ENCODE results near the gene DPEP2.

Gene DPEP2

GRCh38 chr16:67951485-67951884, 47.8 kb downstream of the DPEP2 start:
- no peak for TF ChIP-seq CTCF (IDR thresholded peaks at IDR 0.05; ENCODE audit: low read length)
- TF ChIP-seq EZH2 (optimal IDR thresholded peaks at IDR 0.05; ENCODE audit: low read depth, low read length): no peak
- no peak for TF ChIP-seq EZH2phosphoT487 (IDR thresholded peaks at IDR 0.05; ENCODE audit: low read length)
- no peaks in the 10 kb centered on the region for H3K36me3 ChIP-seq (replicated peaks; ENCODE audit: insufficient read depth, low read length)

GRCh38 chr16:67950335-67950843, 48.9 kb downstream of the DPEP2 start:
- Histone ChIP-seq H2AFZ (ENCODE audit: low read length) (no peak overlapping the region), H3K79me2 (ENCODE audit: low read length) (no peaks in the 10 kb centered on the region), H3K4me2 (ENCODE audit: low read depth, low read length) (no peak overlapping the region), H3K4me3 (ENCODE audit: low read length) (no peak overlapping the region), H4K20me1 (ENCODE audit: insufficient read depth, low read length) (no peaks in the 10 kb centered on the region), H3K9me3 (replicated peaks; ENCODE audit: insufficient read depth, low read length) (no peaks in the 10 kb centered on the region), H3F3A (ENCODE audit: insufficient read depth, low read length) (no peaks in the 10 kb centered on the region), H3K4me1 (ENCODE audit: low read length) (no peaks in the 10 kb centered on the region), H3K27ac (ENCODE audit: low read length) (no peak overlapping the region), H3K9me2 (replicated peaks; ENCODE audit: insufficient read depth, low read length) (no peaks in the 10 kb centered on the region), H3K9ac (ENCODE audit: low read length) (no peak overlapping the region), H3K36me3 (replicated peaks; ENCODE audit: insufficient read depth, low read length) (no peaks in the 10 kb centered on the region; the same call in 1 of the 2 replicates), H3K27me3 (replicated peaks; ENCODE audit: insufficient read depth, low read length) (no peaks in the 10 kb centered on the region)
- DNase-seq: no peak
- TF ChIP-seq EZH2phosphoT487 (IDR thresholded peaks at IDR 0.05; ENCODE audit: low read length) (no peak), CTCF (IDR thresholded peaks at IDR 0.05; ENCODE audit: low read length) (no peak), EZH2 (optimal IDR thresholded peaks at IDR 0.05; ENCODE audit: low read depth, low read length) (no peak)

More at GRCh38 chr16:67951485-67951884, 47.8 kb downstream of the DPEP2 start:
- Histone ChIP-seq H3K4me2 (ENCODE audit: low read depth, low read length) (no peak overlapping the region), H4K20me1 (ENCODE audit: insufficient read depth, low read length) (no peaks in the 10 kb centered on the region), H3K9ac (ENCODE audit: low read length) (no peak overlapping the region), H3K79me2 (ENCODE audit: low read length) (no peaks in the 10 kb centered on the region), H2AFZ (ENCODE audit: low read length) (no peak overlapping the region), H3K27me3 (replicated peaks; ENCODE audit: insufficient read depth, low read length) (no peaks in the 10 kb centered on the region), H3F3A (ENCODE audit: insufficient read depth, low read length) (no peaks in the 10 kb centered on the region), H3K4me3 (ENCODE audit: low read length) (no peak overlapping the region), H3K9me3 (replicated peaks; ENCODE audit: insufficient read depth, low read length) (no peaks in the 10 kb centered on the region), H3K9me2 (replicated peaks; ENCODE audit: insufficient read depth, low read length) (no peaks in the 10 kb centered on the region), H3K27ac (ENCODE audit: low read length) (no peak overlapping the region), H3K4me1 (ENCODE audit: low read length) (no peaks in the 10 kb centered on the region)
- DNase-seq: no peak

- H3K4me2 ChIP-seq (ENCODE audit: low read depth, low read length): no peak overlapping the region
- no peaks in the 10 kb centered on the region; the same call in 1 of the 2 replicates for H3K36me3 ChIP-seq (replicated peaks; ENCODE audit: insufficient read depth, low read length)
- no peak overlapping the region for H3K27ac ChIP-seq (ENCODE audit: low read length)
- TF ChIP-seq CTCF (IDR thresholded peaks at IDR 0.05; ENCODE audit: low read length) (no peak), EZH2phosphoT487 (IDR thresholded peaks at IDR 0.05; ENCODE audit: low read length) (no peak), EZH2 (optimal IDR thresholded peaks at IDR 0.05; ENCODE audit: low read depth, low read length) (no peak)
- H3K79me2 ChIP-seq (ENCODE audit: low read length): no peaks in the 10 kb centered on the region
- H3K27me3 ChIP-seq (replicated peaks; ENCODE audit: insufficient read depth, low read length): no peaks in the 10 kb centered on the region
- no peak overlapping the region for H3K9ac ChIP-seq (ENCODE audit: low read length)
- no peak overlapping the region for H2AFZ ChIP-seq (ENCODE audit: low read length)
- no peaks in the 10 kb centered on the region for H4K20me1 ChIP-seq (ENCODE audit: insufficient read depth, low read length)
- H3K4me1 ChIP-seq (ENCODE audit: low read length): no peaks in the 10 kb centered on the region
- no peaks in the 10 kb centered on the region for H3K9me3 ChIP-seq (replicated peaks; ENCODE audit: insufficient read depth, low read length)
- no peaks in the 10 kb centered on the region for H3F3A ChIP-seq (ENCODE audit: insufficient read depth, low read length)
- no peak overlapping the region for H3K4me3 ChIP-seq (ENCODE audit: low read length)
- no peaks in the 10 kb centered on the region for H3K9me2 ChIP-seq (replicated peaks; ENCODE audit: insufficient read depth, low read length)
- no peak for DNase-seq
These were observed 49.6 kb downstream of the DPEP2 start for GRCh38 chr16:67949645-67950044.
